GM23338 (cell line): Measurements from ENCODE around the gene ADAM15. TPM values are rescaled to one million over a fixed set of nuclear protein-coding genes. Genes with fewer than 3 reads are reported as not detected.

Source experiments
- ATAC-seq: fragments of 200-7000 bp; cut with Tn5 transposase; 3 replicates; pipeline ENCODE4 v1.9.1; 2020
- DNase-seq: peaks from one replicate; pipeline ENCODE4 v3.0.0-alpha.2; 2015; ENCODE audit warnings: low spot score
- H2AFZ ChIP-seq: fragments of 200-600 bp; sonication (generic); 2 replicates; pipeline ENCODE4 v1.8.0; 2016; ENCODE audit warnings: antibody characterized with exemption, mild to moderate bottlenecking, moderate library complexity
- H3F3A ChIP-seq: fragments of 200-600 bp; sonication (generic); replicated peaks from 2 replicates; pipeline ENCODE4 v1.8.0; 2017; ENCODE audit warnings: antibody characterized with exemption, mixed run types, low read depth
- H3K27ac ChIP-seq: fragments of 200-600 bp; sonication (generic); 2 replicates; pipeline ENCODE4 v1.6.1; 2016; ENCODE audit warnings: low read depth
- H3K27me3 ChIP-seq: fragments of 200-600 bp; sonication (generic); 2 replicates; pipeline ENCODE4 v1.8.0; 2016; ENCODE audit warnings: mild to moderate bottlenecking, mixed run types, moderate library complexity; ENCODE audit not compliant: insufficient read depth
- H3K36me3 ChIP-seq: fragments of 200-600 bp; sonication (generic); 2 replicates; pipeline ENCODE4 v1.8.0; 2016; ENCODE audit warnings: mild to moderate bottlenecking; ENCODE audit not compliant: insufficient read depth
- H3K4me1 ChIP-seq: fragments of 200-600 bp; sonication (generic); 2 replicates; pipeline ENCODE4 v1.8.0; 2016; ENCODE audit warnings: mild to moderate bottlenecking, moderate library complexity; ENCODE audit not compliant: insufficient read depth
- H3K4me2 ChIP-seq: fragments of 200-600 bp; sonication (generic); 2 replicates; pipeline ENCODE4 v1.7.1; 2017; ENCODE audit warnings: mixed run types
- H3K4me3 ChIP-seq: fragments of 200-600 bp; sonication (generic); 2 replicates; pipeline ENCODE4 v1.6.1; 2016; ENCODE audit warnings: mixed run types
- H3K79me2 ChIP-seq: fragments of 200-600 bp; sonication (generic); replicated peaks from 2 replicates; pipeline ENCODE4 v1.8.0; 2017; ENCODE audit warnings: mild to moderate bottlenecking; ENCODE audit not compliant: insufficient read depth
- H3K9me2 ChIP-seq: fragments of 200-600 bp; sonication (generic); 2 replicates; pipeline ENCODE4 v1.8.0; 2017; ENCODE audit not compliant: insufficient read depth
- H4K20me1 ChIP-seq: fragments of 200-600 bp; sonication (generic); replicated peaks from 2 replicates; pipeline ENCODE4 v1.8.0; 2017; ENCODE audit warnings: mild to moderate bottlenecking; ENCODE audit not compliant: insufficient read depth
- H3K27ac Mint-ChIP-seq: 2 replicates; pipeline ENCODE4 v1.8.0; 2020; ENCODE audit warnings: inconsistent platforms, mild to moderate bottlenecking, moderate library complexity, mixed read lengths
- H3K27me3 Mint-ChIP-seq: 3 replicates; pipeline ENCODE4 v1.8.0; 2022; ENCODE audit warnings: low read depth, mild to moderate bottlenecking, moderate library complexity, mixed read lengths, inconsistent platforms; ENCODE audit not compliant: insufficient read depth, poor library complexity
- H3K36me3 Mint-ChIP-seq: 3 replicates; pipeline ENCODE4 v1.8.0; 2021; ENCODE audit warnings: low read depth, mild to moderate bottlenecking, inconsistent platforms, moderate library complexity, mixed read lengths
- H3K4me1 Mint-ChIP-seq: 3 replicates; pipeline ENCODE4 v1.8.0; 2020; ENCODE audit warnings: mild to moderate bottlenecking, inconsistent platforms, mixed read lengths
- H3K4me3 Mint-ChIP-seq: 3 replicates; pipeline ENCODE4 v1.8.0; 2021; ENCODE audit warnings: moderate library complexity, mild to moderate bottlenecking, inconsistent platforms, mixed read lengths
- H3K9me3 Mint-ChIP-seq: 3 replicates; pipeline ENCODE4 v1.8.0; 2020; ENCODE audit warnings: moderate library complexity, mild to moderate bottlenecking, inconsistent platforms, mixed read lengths
- CREB1 ChIP-seq: fragments of 250-450 bp; sonication (Bioruptor Pico); IDR thresholded peaks from 2 replicates; pipeline ENCODE4 v1.5.0; 2020; ENCODE audit warnings: low read depth, mild to moderate bottlenecking, moderate library complexity
- EZH2 ChIP-seq: fragments of 200-600 bp; sonication (generic); IDR thresholded peaks from one replicate; pipeline ENCODE4 v1.8.0; 2017; ENCODE audit warnings: antibody characterized with exemption, mild to moderate bottlenecking, low read depth; ENCODE audit not compliant: unreplicated experiment
- EZH2phosphoT487 ChIP-seq: fragments of 200-600 bp; sonication (generic); IDR thresholded peaks from one replicate; pipeline ENCODE4 v1.8.1; 2018; ENCODE audit warnings: antibody characterized with exemption; ENCODE audit not compliant: unreplicated experiment
- JUNB ChIP-seq: IDR thresholded peaks from one replicate; pipeline ENCODE4 v1.6.1; 2016; ENCODE audit warnings: antibody characterized with exemption; ENCODE audit not compliant: unreplicated experiment
- NANOG ChIP-seq: IDR thresholded peaks from 2 replicates; pipeline ENCODE4 v1.6.1; 2016; ENCODE audit warnings: antibody characterized with exemption, borderline replicate concordance
- POLR2AphosphoS5 ChIP-seq: IDR thresholded peaks from 2 replicates; pipeline ENCODE4 v1.6.1; 2016; ENCODE audit warnings: antibody characterized with exemption, low read depth
- REST ChIP-seq: IDR thresholded peaks from one replicate; pipeline ENCODE4 v1.6.1; 2018; ENCODE audit warnings: antibody characterized with exemption; ENCODE audit not compliant: unreplicated experiment
- STAT1 ChIP-seq: IDR thresholded peaks from one replicate; pipeline ENCODE4 v1.6.1; 2016; ENCODE audit warnings: antibody characterized with exemption; ENCODE audit not compliant: unreplicated experiment
- ZNF114 ChIP-seq: fragments of 250-450 bp; sonication (Bioruptor Pico); IDR thresholded peaks from 2 replicates; pipeline ENCODE4 v1.5.0; 2020; ENCODE audit warnings: mild to moderate bottlenecking, moderate library complexity
- ZNF331 ChIP-seq: fragments of 250-450 bp; sonication (Bioruptor Pico); IDR thresholded peaks from 2 replicates; pipeline ENCODE4 v1.5.0; 2020; ENCODE audit warnings: low read depth, mild to moderate bottlenecking, moderate library complexity
- ZNF462 ChIP-seq: fragments of 250-450 bp; sonication (Bioruptor Pico); IDR thresholded peaks from 2 replicates; pipeline ENCODE4 v1.5.0; 2020; ENCODE audit warnings: mild to moderate bottlenecking, moderate library complexity
- polyA plus RNA-seq: library from polyadenylated mRNA; unstranded; fragments of >200 nt; fragmentation: Nextera tagmentation; extraction: Ambion mirVana; gene quantifications from 2 replicates; pipeline ENCODE4 v1.2.1, GENCODE V29; 2016
- total RNA-seq: library from RNA; depleted of rRNA; stranded (reverse); fragments of >200 nt; shearing (Covaris generic); gene quantifications from 2 replicates; pipeline ENCODE4 v1.2.3, GENCODE V29; 2014
- TF ChIP-seq, protein P1 (sequence below), 2 experiments: fragments of 200-600 bp in 1 of 2; sonication (generic) in 1 of 2; conservative IDR thresholded peaks; 2 replicates each; pipeline versions ENCODE4 v1.5.1 to v1.6.1; 2016 to 2017; ENCODE audit warnings: antibody characterized with exemption in 2 of 2, low read depth in 2 of 2, mild to moderate bottlenecking in 2 of 2, moderate library complexity in 1 of 2
- TF ChIP-seq, protein P2 (sequence below): IDR thresholded peaks from 2 replicates; pipeline ENCODE4 v1.6.1; 2016; ENCODE audit warnings: antibody characterized with exemption

ADAM15 gene
- total and polyA plus RNA-seq, 2 experiments from 2014 or later, result 24.2 to 31.1 TPM

GRCh38 chr1:155043793-155044192 is 7.3 kb upstream of the ADAM15 start:
- TF ChIP-seq NANOG, result no peak
- TF ChIP-seq EZH2, result no peak
- no peak for TF ChIP-seq POLR2AphosphoS5
- TF ChIP-seq, protein P1, sequence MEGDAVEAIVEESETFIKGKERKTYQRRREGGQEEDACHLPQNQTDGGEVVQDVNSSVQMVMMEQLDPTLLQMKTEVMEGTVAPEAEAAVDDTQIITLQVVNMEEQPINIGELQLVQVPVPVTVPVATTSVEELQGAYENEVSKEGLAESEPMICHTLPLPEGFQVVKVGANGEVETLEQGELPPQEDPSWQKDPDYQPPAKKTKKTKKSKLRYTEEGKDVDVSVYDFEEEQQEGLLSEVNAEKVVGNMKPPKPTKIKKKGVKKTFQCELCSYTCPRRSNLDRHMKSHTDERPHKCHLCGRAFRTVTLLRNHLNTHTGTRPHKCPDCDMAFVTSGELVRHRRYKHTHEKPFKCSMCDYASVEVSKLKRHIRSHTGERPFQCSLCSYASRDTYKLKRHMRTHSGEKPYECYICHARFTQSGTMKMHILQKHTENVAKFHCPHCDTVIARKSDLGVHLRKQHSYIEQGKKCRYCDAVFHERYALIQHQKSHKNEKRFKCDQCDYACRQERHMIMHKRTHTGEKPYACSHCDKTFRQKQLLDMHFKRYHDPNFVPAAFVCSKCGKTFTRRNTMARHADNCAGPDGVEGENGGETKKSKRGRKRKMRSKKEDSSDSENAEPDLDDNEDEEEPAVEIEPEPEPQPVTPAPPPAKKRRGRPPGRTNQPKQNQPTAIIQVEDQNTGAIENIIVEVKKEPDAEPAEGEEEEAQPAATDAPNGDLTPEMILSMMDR (conservative IDR thresholded peaks at IDR 0.05; ENCODE audit: low read depth in 2 of 2), result no peak
- TF ChIP-seq ZNF114 (CRISPR knock-in tag), result no peak
- no peak for TF ChIP-seq EZH2phosphoT487
- TF ChIP-seq ZNF331, result no peak
- no peak for TF ChIP-seq JUNB
- TF ChIP-seq ZNF462 (CRISPR knock-in tag), result no peak
- no peak for TF ChIP-seq STAT1
- TF ChIP-seq REST, result no peak
- TF ChIP-seq, protein P2, sequence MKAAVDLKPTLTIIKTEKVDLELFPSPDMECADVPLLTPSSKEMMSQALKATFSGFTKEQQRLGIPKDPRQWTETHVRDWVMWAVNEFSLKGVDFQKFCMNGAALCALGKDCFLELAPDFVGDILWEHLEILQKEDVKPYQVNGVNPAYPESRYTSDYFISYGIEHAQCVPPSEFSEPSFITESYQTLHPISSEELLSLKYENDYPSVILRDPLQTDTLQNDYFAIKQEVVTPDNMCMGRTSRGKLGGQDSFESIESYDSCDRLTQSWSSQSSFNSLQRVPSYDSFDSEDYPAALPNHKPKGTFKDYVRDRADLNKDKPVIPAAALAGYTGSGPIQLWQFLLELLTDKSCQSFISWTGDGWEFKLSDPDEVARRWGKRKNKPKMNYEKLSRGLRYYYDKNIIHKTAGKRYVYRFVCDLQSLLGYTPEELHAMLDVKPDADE, result no peak
- no peak for TF ChIP-seq CREB1 (CRISPR knock-in tag)
- ATAC-seq, result no peak

More at GRCh38 chr1:155043793-155044192, 7.3 kb upstream of the ADAM15 start:
- H3K4me1 Mint-ChIP-seq, result peaks cover 36% of the 10 kb centered on the region
- H3K36me3 ChIP-seq, result no peaks in the 10 kb centered on the region
- H3K9me2 ChIP-seq, result no peaks in the 10 kb centered on the region
- no peaks in the 10 kb centered on the region for H3K27me3 ChIP-seq
- H3K27ac Mint-ChIP-seq, result no peak overlapping the region
- peaks cover 22% of the 10 kb centered on the region for H3K27me3 Mint-ChIP-seq
- no peaks in the 10 kb centered on the region for H3K79me2 ChIP-seq
- H3K36me3 Mint-ChIP-seq, result no peaks in the 10 kb centered on the region
- H3K4me3 Mint-ChIP-seq, result no peak overlapping the region; the same call in 2 of the 3 replicates
- H3K27ac ChIP-seq, result no peak overlapping the region
- H3K4me1 ChIP-seq, result peaks cover 4% of the 10 kb centered on the region; the same call in 1 of the 2 replicates
- DNase-seq, result no peak
- H2AFZ ChIP-seq, result no peak overlapping the region
- 0 out of 2 replicates have a peak, but pooled peaks cover 3% of the 10 kb centered on the region for H3F3A ChIP-seq
- no peaks in the 10 kb centered on the region for H3K9me3 Mint-ChIP-seq
- H3K4me2 ChIP-seq, result no peak overlapping the region
- H3K4me3 ChIP-seq, result no peak overlapping the region
- H4K20me1 ChIP-seq, result no peaks in the 10 kb centered on the region
